Muscle of arm (tissue), 12 donors: ENCODE measurements around the gene DLG2. TPM values are rescaled to one million over a fixed set of nuclear protein-coding genes. Genes with fewer than 3 reads are reported as not detected.
"Not testable (repeated sequence)": the region's sequence is repeated elsewhere in the genome, so short reads cannot be mapped to it uniquely, and the experiment has no call there.

Experiments
- DNase-seq: peaks from one replicate; pipeline ENCODE4 v3.0.0-alpha.2; 2013
- polyA plus RNA-seq, 12 donors: library from polyadenylated mRNA; unstranded; fragments of 120-200 nt; gene quantifications; one replicate each; pipeline ENCODE4 v1.2.1, GENCODE V29; 2013; ENCODE audit not compliant: insufficient read length in 12 of 12

The DLG2 gene
- polyA plus RNA-seq, 12 donors, result 8.3 to 18.2 (median 14.0) TPM; not detected in 1

- DNase-seq, result no peak
These were observed 512.4 kb downstream of the DLG2 start for GRCh38 chr11:85114786-85115185.

- DNase-seq, result not testable (repeated sequence)
These were observed 516.9 kb downstream of the DLG2 start for GRCh38 chr11:85110246-85110645.

GRCh38 chr11:85109141-85109540, 518.0 kb downstream of the DLG2 start:
- DNase-seq, result no peak

- no peak for DNase-seq
These were observed 521.3 kb downstream of the DLG2 start for GRCh38 chr11:85105868-85106267.

GRCh38 chr11:85099522-85099921, 527.6 kb downstream of the DLG2 start:
- DNase-seq, result no peak

- no peak for DNase-seq
These were observed 528.1 kb downstream of the DLG2 start for GRCh38 chr11:85098996-85099395.

GRCh38 chr11:85096939-85097338, 530.2 kb downstream of the DLG2 start:
- DNase-seq, result no peak

GRCh38 chr11:85095239-85095638, 531.9 kb downstream of the DLG2 start:
- DNase-seq, result no peak

- no peak for DNase-seq
These were observed 532.3 kb downstream of the DLG2 start for GRCh38 chr11:85094795-85095194.

GRCh38 chr11:85089654-85090053, 537.5 kb downstream of the DLG2 start:
- DNase-seq, result no peak

GRCh38 chr11:85088286-85088685, 538.9 kb downstream of the DLG2 start:
- no peak for DNase-seq

- no peak for DNase-seq
These were observed 540.5 kb downstream of the DLG2 start for GRCh38 chr11:85086504-85087284.

- DNase-seq, result no peak
These were observed 550.4 kb downstream of the DLG2 start for GRCh38 chr11:85076535-85077330.

- DNase-seq, result no peak
These were observed 564.5 kb downstream of the DLG2 start for GRCh38 chr11:85062659-85063058.

- DNase-seq, result no peak
These were observed 574.5 kb downstream of the DLG2 start for GRCh38 chr11:85052636-85053035.

- DNase-seq, result no peak
These were observed 578.3 kb downstream of the DLG2 start for GRCh38 chr11:85048801-85049200.

- no peak for DNase-seq
These were observed 581.4 kb downstream of the DLG2 start for GRCh38 chr11:85045716-85046115.

- no peak for DNase-seq
These were observed 582.2 kb downstream of the DLG2 start for GRCh38 chr11:85044911-85045310.

GRCh38 chr11:85042361-85042760, 584.8 kb downstream of the DLG2 start:
- DNase-seq, result no peak

- no peak for DNase-seq
These were observed 587.0 kb downstream of the DLG2 start for GRCh38 chr11:85040166-85040565.

GRCh38 chr11:85029964-85030363, 597.2 kb downstream of the DLG2 start:
- no peak for DNase-seq

GRCh38 chr11:85028329-85029101, 598.6 kb downstream of the DLG2 start:
- no peak for DNase-seq
